RWPE1 (cell line): ENCODE measurements around the gene ELFN2.

ENCODE experiments used
- CTCF ChIA-PET: fragments of 350-600 bp; sonication (Branson Sonifier 250); formaldehyde crosslinking; extraction: SDS; loops from one replicate; lab custom pipeline; 2021; lab: Yijun Ruan, JAX
- POLR2A ChIA-PET: fragments of 400-600 bp; formaldehyde crosslinking; extraction: SDS; loops from one replicate; lab custom pipeline; 2020; ENCODE audit warnings: antibody characterized with exemption; ENCODE audit not compliant: low non-redundant PET; lab: Yijun Ruan, JAX
- DNase-seq: peaks from one replicate; pipeline ENCODE4 v3.0.0; 2012; ENCODE audit warnings: low spot score
- H3K27ac ChIP-seq: fragments of 450-650 bp; 2 replicates; pipeline ENCODE4 v1.5.1; 2017
- TF ChIP-seq, protein P1 (sequence below): fragments of 450-650 bp; conservative IDR thresholded peaks from 2 replicates; pipeline ENCODE4 v1.5.1; 2017; ENCODE audit warnings: low read depth, mild to moderate bottlenecking

The ELFN2 gene

DNA sequence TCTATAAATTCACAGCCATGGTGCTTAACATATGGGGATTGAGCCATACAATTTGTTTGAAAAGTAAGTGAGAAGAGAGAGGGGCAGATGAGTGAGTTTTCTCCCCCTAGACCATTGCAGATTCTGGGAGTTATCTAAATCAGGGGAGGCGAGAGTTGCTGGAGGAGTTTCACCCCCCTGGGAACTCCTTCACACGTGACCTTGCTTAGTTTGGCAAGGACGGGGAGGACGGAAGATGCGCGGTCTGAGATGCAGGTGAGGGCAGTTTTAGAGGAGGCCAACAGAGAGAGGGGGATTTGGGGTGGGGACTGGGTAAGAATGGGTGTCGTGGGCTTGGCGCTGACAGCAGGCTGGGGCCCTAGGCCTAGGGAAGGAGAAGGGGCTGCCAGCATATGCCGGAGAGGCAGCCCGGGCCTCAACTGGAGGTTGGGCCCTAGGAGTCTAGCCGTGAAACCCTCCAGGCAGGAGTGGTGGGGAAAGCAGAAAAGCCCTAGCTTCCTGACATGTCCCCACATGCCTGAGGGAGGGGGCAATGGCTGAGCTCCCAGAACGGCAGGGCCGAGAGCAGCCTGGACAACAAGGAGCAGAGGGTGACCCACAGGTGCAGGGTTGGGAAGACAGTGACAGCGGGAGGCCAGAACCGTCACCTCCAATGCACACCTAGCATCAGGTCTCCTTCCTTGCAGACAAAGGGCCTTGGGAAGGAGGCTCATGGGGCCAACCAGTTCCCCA lies 63.9 kb downstream of the ELFN2 start:
- CTCF ChIA-PET = no interaction called here
- no peak for DNase-seq
- POLR2A ChIA-PET = no interaction called here
- no peak overlapping the region for H3K27ac ChIP-seq
- TF ChIP-seq, protein P1, sequence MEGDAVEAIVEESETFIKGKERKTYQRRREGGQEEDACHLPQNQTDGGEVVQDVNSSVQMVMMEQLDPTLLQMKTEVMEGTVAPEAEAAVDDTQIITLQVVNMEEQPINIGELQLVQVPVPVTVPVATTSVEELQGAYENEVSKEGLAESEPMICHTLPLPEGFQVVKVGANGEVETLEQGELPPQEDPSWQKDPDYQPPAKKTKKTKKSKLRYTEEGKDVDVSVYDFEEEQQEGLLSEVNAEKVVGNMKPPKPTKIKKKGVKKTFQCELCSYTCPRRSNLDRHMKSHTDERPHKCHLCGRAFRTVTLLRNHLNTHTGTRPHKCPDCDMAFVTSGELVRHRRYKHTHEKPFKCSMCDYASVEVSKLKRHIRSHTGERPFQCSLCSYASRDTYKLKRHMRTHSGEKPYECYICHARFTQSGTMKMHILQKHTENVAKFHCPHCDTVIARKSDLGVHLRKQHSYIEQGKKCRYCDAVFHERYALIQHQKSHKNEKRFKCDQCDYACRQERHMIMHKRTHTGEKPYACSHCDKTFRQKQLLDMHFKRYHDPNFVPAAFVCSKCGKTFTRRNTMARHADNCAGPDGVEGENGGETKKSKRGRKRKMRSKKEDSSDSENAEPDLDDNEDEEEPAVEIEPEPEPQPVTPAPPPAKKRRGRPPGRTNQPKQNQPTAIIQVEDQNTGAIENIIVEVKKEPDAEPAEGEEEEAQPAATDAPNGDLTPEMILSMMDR = no peak

DNA sequence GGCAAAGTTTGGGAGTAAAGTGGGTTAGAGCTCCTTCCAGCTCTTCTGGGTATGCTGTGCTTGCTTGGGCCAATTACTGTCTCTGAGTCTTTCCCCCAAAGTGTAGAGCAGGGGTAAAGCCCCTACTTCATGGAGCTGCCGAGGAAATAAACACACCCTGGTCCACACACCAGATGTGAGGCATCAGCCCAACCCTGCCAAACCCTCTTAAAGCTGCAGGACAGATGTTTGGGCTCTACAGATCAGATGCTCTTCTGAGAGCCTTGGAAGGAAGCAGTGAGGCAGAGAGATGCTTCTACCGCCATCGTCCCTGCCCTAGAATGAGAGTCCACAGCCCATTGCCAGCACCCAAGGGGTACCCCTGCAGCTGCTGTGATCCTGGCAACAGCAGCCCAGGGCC lies 64.7 kb downstream of the ELFN2 start:
- ChIA-PET CTCF (no interaction called here), POLR2A (no interaction called here)
- DNase-seq = no peak
- no peak overlapping the region for H3K27ac ChIP-seq
- TF ChIP-seq, protein P1 = no peak

GRCh38 chr22:37358917-37359316 lies 68.4 kb downstream of the ELFN2 start:
- CTCF ChIA-PET = no interaction called here
- H3K27ac ChIP-seq = no peak overlapping the region
- TF ChIP-seq, protein P1 = no peak
- DNase-seq = no peak
- POLR2A ChIA-PET = no interaction called here

DNA sequence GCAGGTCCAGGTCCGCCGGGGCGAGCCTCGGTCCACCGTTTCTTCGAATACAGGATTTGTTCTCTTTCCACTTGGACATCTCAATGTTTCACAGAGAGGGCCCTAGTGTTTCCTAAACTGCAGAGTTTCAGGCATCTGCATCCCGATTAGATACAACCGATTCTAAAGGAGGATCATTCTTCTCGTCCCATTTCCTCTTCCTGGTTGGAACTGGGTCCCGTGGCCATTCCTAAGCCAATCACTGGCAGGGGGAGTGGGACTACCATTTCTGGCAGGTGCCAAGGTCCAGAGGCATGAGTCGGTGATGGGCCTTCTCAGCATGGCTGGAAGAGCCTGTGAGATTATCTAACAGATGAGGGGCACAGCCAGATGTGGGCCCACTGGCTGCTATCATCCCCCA lies 68.9 kb downstream of the ELFN2 start:
- DNase-seq = no peak
- no peak overlapping the region for H3K27ac ChIP-seq
- POLR2A ChIA-PET = no interaction called here
- TF ChIP-seq, protein P1 = no peak
- CTCF ChIA-PET = no interaction called here

- ChIA-PET CTCF (interaction anchor here (0.7 kb wide), 1 partner anchor 11 kb away, joined by 3 read pairs; no protein-coding TSS in a partner anchor), POLR2A (no interaction called here)
- no peak for DNase-seq
- TF ChIP-seq, protein P1 = no peak
- no peak overlapping the region for H3K27ac ChIP-seq
These were observed 69.7 kb downstream of the ELFN2 start for GRCh38 chr22:37357446-37358075.

DNA sequence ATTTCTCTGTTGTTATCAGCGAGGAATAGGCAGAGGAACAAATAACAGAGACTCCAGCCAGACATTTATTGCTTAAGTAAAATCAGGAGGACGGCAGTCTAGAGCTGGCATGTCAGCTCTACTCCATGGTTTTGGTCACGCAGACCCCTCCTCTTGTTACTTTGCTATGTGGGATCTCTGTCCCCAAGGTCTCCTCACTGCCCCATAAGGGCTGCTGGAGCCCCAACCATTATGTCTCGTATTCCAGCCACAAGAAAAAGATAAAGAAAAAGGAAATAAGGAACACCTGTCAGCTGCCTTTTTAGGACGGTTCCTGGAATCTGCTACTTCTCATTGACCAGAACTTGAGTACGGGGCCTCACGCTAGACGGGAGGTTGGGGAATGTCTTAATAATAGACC lies 70.4 kb downstream of the ELFN2 start:
- DNase-seq = no peak
- ChIA-PET CTCF (interaction anchor here (0.7 kb wide), 1 partner anchor 12 kb away, joined by 3 read pairs; no protein-coding TSS in a partner anchor), POLR2A (no interaction called here)
- no peak overlapping the region for H3K27ac ChIP-seq
- TF ChIP-seq, protein P1 = no peak
